OCI-LY1 (cell line): ENCODE results near the gene HTR1B.

Source experiments
- CTCF ChIP-seq: fragments of 200-600 bp; sonication (generic), shearing (Covaris generic); IDR thresholded peaks from 2 replicates; pipeline ENCODE4 v1.5.1; 2017; ENCODE audit warnings: mild to moderate bottlenecking, antibody characterized with exemption, low read length, moderate library complexity, mixed read lengths
- EZH2 ChIP-seq: fragments of 200-600 bp; sonication (generic), shearing (Covaris generic); IDR thresholded peaks from 2 replicates; pipeline ENCODE4 v1.8.0; 2017; ENCODE audit warnings: borderline replicate concordance, mixed run types, mild to moderate bottlenecking, antibody characterized with exemption, low read length, moderate library complexity, mixed read lengths

- TF ChIP-seq CTCF (no peak), EZH2 (no peak)
These were observed 19.7 kb upstream of the HTR1B start for GRCh38 chr6:77482981-77483380.
